GM12875 (cell line): ENCODE data around the gene ITPRIP.

Experiments
- H3K4me3 ChIP-seq: one replicate; pipeline ENCODE4 v1.5.1; 2011; ENCODE audit warnings: low read depth, low read length, control low read depth
- TF ChIP-seq, protein P1 (sequence below): IDR thresholded peaks from 2 replicates; pipeline ENCODE4 v1.5.1; 2011; ENCODE audit warnings: low read depth, mild to moderate bottlenecking, control low read depth, inconsistent platforms, low read length, moderate library complexity, borderline replicate concordance; ENCODE audit not compliant: insufficient read depth

The ITPRIP gene

DNA sequence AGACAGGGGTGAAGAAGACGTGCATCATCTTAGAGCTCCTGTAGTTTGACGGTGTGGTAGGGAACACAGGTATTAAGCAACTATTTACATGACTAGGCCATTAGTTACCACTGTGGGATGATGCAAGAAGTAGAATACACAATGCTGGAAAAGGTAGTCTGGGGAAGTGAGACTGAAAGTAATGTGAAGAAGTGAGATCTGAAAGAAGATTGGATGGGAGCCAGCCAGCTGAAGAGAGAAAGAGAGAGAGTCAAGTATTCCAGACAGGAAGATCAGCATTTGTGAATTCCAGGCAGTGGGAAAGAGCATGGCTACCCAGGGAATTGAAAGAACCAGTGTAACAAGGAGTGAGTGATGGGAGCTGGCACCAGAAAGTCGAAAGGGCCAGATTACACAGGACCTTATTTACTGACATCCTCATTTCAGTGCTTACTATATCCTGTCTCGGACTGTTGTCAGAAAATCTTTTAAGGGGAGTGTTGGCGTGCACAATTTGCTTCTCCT, 11.4 kb upstream of the ITPRIP start:
- no peak overlapping the region for H3K4me3 ChIP-seq
- TF ChIP-seq, protein P1, sequence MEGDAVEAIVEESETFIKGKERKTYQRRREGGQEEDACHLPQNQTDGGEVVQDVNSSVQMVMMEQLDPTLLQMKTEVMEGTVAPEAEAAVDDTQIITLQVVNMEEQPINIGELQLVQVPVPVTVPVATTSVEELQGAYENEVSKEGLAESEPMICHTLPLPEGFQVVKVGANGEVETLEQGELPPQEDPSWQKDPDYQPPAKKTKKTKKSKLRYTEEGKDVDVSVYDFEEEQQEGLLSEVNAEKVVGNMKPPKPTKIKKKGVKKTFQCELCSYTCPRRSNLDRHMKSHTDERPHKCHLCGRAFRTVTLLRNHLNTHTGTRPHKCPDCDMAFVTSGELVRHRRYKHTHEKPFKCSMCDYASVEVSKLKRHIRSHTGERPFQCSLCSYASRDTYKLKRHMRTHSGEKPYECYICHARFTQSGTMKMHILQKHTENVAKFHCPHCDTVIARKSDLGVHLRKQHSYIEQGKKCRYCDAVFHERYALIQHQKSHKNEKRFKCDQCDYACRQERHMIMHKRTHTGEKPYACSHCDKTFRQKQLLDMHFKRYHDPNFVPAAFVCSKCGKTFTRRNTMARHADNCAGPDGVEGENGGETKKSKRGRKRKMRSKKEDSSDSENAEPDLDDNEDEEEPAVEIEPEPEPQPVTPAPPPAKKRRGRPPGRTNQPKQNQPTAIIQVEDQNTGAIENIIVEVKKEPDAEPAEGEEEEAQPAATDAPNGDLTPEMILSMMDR = no peak

GRCh38 chr10:104348601-104349000, 10.3 kb upstream of the ITPRIP start:
- TF ChIP-seq, protein P1 = no peak
- H3K4me3 ChIP-seq = no peak overlapping the region

DNA sequence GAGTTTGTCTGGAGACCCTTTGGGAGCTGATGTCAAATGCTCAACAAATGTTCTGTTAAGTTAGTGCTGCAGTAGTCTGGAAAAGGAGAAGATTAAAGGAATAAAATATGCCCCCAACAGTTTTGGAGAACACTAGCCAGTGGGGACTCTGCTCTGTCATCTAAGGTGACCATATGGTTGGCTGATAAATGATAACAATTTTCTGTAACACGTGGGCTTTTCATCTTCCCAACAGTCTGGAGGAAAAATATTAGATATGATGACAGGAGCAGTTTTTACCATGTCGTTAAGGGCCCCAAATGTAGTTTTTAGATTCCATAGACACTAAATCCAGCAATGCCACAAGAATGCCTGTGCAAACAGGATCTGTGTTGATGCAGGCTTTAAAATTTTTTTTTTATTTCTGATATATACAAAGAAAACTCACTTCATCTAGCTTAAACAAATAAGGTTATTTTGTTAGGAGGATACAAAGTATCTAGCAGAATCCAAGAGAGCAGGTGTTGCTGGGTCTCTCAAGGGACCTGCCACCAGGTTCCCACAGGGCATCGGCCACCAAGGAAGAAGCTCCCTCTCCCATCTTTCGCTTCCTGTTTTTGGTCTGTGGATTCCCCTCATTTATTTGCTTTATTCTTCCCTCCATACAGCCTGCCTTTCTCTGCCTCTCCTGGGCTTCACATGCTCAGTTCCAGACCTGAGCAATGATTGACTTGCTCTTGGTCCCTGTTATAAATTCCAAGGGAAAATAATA, 9.2 kb upstream of the ITPRIP start:
- TF ChIP-seq, protein P1 = no peak
- H3K4me3 ChIP-seq = no peak overlapping the region

DNA sequence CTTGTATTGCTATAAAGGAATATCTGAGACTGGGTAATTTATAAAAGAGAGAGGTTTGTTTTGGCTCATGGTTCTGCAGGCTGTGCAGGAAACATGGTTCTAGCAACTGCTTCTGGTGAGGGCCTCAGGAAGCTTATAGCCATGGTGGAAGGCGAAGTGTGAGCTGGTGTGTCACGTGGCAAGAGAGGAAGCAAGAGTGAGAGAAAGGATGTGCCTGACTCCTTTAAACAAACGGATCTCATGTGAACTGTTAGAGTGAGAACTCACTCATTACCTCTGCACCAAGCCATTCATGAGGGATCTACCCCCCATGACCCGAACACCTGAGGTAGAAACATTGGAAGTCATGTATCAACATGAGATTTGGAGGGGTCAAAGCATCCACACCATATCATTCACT, 7.7 kb upstream of the ITPRIP start:
- no peak overlapping the region for H3K4me3 ChIP-seq
- TF ChIP-seq, protein P1 = no peak

GRCh38 chr10:104345515-104345914, 7.2 kb upstream of the ITPRIP start:
- no peak overlapping the region for H3K4me3 ChIP-seq
- TF ChIP-seq, protein P1 = no peak

- no peak overlapping the region for H3K4me3 ChIP-seq
Measured at GRCh38 chr10:104344219-104344618, 6.0 kb upstream of the ITPRIP start.

More at GRCh38 chr10:104344219-104344618, 6.0 kb upstream of the ITPRIP start:
- TF ChIP-seq, protein P1 = no peak
